Globus pallidus (tissue), 1 donor: ENCODE measurements around the gene LOC101059915.
A peak's percentile ranks its signal among the peaks of the same experiment; 100 is the strongest.

Source experiments
- DNase-seq: peaks from one replicate; pipeline ENCODE4 v3.0.0-alpha.2; 2015; ENCODE audit warnings: low spot score

Gene LOC101059915

GRCh38 chrX:71667328-71668247, at the start of gene LOC101059915:
Gene LOC101059915 (plus strand): TSS chrX:71667546.
- DNase-seq, result no peak

- DNase-seq, result no peak
Observed at GRCh38 chrX:71617742-71618141, 49.6 kb upstream of the LOC101059915 start.

GRCh38 chrX:71618303-71618721, 49.0 kb upstream of the LOC101059915 start, which contains the start of gene CXCR3:
Gene CXCR3 (minus strand): TSS chrX:71618511. CDS start chrX:71618449, 62 bp downstream.
- no peak for DNase-seq

GRCh38 chrX:71618787-71619186, 48.6 kb upstream of the LOC101059915 start:
- DNase-seq, result no peak

- DNase-seq, result no peak
Observed at GRCh38 chrX:71619193-71619592, 48.2 kb upstream of the LOC101059915 start.

GRCh38 chrX:71619986-71620385, 47.4 kb upstream of the LOC101059915 start:
- no peak for DNase-seq

- DNase-seq, result no peak
Observed at GRCh38 chrX:71621603-71622002, 45.7 kb upstream of the LOC101059915 start.

GRCh38 chrX:71622032-71622575, 45.2 kb upstream of the LOC101059915 start:
- DNase-seq, result no peak

GRCh38 chrX:71622576-71623450, 44.5 kb upstream of the LOC101059915 start:
- peak; percentile 43 for DNase-seq

GRCh38 chrX:71623714-71624113, 43.6 kb upstream of the LOC101059915 start:
- DNase-seq, result no peak

- DNase-seq, result no peak
Observed at GRCh38 chrX:71625471-71625870, 41.9 kb upstream of the LOC101059915 start.

- DNase-seq, result no peak
Observed at GRCh38 chrX:71626576-71626975, 40.8 kb upstream of the LOC101059915 start.

GRCh38 chrX:71627588-71628404, 39.5 kb upstream of the LOC101059915 start:
- no peak for DNase-seq

- DNase-seq, result peak; percentile 7
Observed at GRCh38 chrX:71629467-71629866, 37.9 kb upstream of the LOC101059915 start.

GRCh38 chrX:71632923-71633657, 34.3 kb upstream of the LOC101059915 start:
- DNase-seq, result no peak

GRCh38 chrX:71634366-71634765, 33.0 kb upstream of the LOC101059915 start:
- DNase-seq, result no peak

GRCh38 chrX:71636438-71637252, 30.7 kb upstream of the LOC101059915 start:
- no peak for DNase-seq

- DNase-seq, result no peak
Observed at GRCh38 chrX:71637253-71637618, 30.1 kb upstream of the LOC101059915 start.

- DNase-seq, result no peak
Observed at GRCh38 chrX:71637848-71638247, 29.5 kb upstream of the LOC101059915 start.

- DNase-seq, result no peak
Observed at GRCh38 chrX:71638409-71638808, 28.9 kb upstream of the LOC101059915 start.
